Activated T-cell treated with anti-CD3 and anti-CD28 coated beads for 4 hours (primary cell): Measurements from ENCODE around the gene LTBP2.

Experiments
- DNase-seq: peaks from one replicate; pipeline ENCODE4 v3.0.0-alpha.2; 2020

The LTBP2 gene

GRCh38 chr14:74569806-74570591 is 42.0 kb downstream of the LTBP2 start:
- no peak for DNase-seq

- DNase-seq, result no peak
Observed at GRCh38 chr14:74569387-74569786, 42.6 kb downstream of the LTBP2 start.

GRCh38 chr14:74568911-74569310 is 43.1 kb downstream of the LTBP2 start:
- no peak for DNase-seq

- DNase-seq, result no peak
Observed at GRCh38 chr14:74568380-74568649, 43.7 kb downstream of the LTBP2 start.

GRCh38 chr14:74567646-74568379 is 44.2 kb downstream of the LTBP2 start:
- DNase-seq, result no peak

- DNase-seq, result no peak
Observed at GRCh38 chr14:74567219-74567618, 44.8 kb downstream of the LTBP2 start.

- no peak for DNase-seq
Observed at GRCh38 chr14:74566174-74567141, 45.6 kb downstream of the LTBP2 start.

- no peak for DNase-seq
Observed at GRCh38 chr14:74563586-74564159, 48.4 kb downstream of the LTBP2 start.

GRCh38 chr14:74563233-74563585 is 48.8 kb downstream of the LTBP2 start:
- no peak for DNase-seq

GRCh38 chr14:74562515-74563232 is 49.4 kb downstream of the LTBP2 start:
- DNase-seq, result no peak

- no peak for DNase-seq
Observed at GRCh38 chr14:74558655-74559054, 53.4 kb downstream of the LTBP2 start.

GRCh38 chr14:74557691-74558090 is 54.3 kb downstream of the LTBP2 start:
- DNase-seq, result no peak

GRCh38 chr14:74555476-74556050 is 56.5 kb downstream of the LTBP2 start:
- DNase-seq, result no peak

- no peak for DNase-seq
Observed at GRCh38 chr14:74554742-74555362, 57.2 kb downstream of the LTBP2 start.

- no peak for DNase-seq
Observed at GRCh38 chr14:74552623-74553022, 59.4 kb downstream of the LTBP2 start.

- DNase-seq, result no peak
Observed at GRCh38 chr14:74551431-74552371, 60.3 kb downstream of the LTBP2 start.

GRCh38 chr14:74551001-74551400 is 61.0 kb downstream of the LTBP2 start:
- no peak for DNase-seq

- no peak for DNase-seq
Observed at GRCh38 chr14:74550071-74550470, 62.0 kb downstream of the LTBP2 start.

- no peak for DNase-seq
Observed at GRCh38 chr14:74549588-74549987, 62.4 kb downstream of the LTBP2 start.

- no peak for DNase-seq
Observed at GRCh38 chr14:74548881-74549280, 63.2 kb downstream of the LTBP2 start.
